Stimulated activated naive CD8-positive, alpha-beta T cell treated with anti-CD3 and anti-CD28 coated beads, Interleukin-15, Interleukin-2, amounts not matched to agents 100 U/mL and 50 U/mL, for 24 hours (primary cell): ENCODE results near the gene RAX2.

ENCODE experiments used
- ATAC-seq: fragments of 150-1000 bp; cut with Tn5 transposase; one replicate; pipeline ENCODE4 v1.10.0; 2021
- DNase-seq: peaks from one replicate; pipeline ENCODE4 v3.0.0; 2021

Gene RAX2

GRCh38 chr19:3725640-3726310 lies 46.3 kb downstream of the RAX2 start:
- DNase-seq (no peak), ATAC-seq (no peak)

- no peak for DNase-seq
- ATAC-seq, result no peak
Observed at GRCh38 chr19:3725121-3725520, 46.9 kb downstream of the RAX2 start.

- ATAC-seq (no peak), DNase-seq (no peak)
Observed at GRCh38 chr19:3723883-3724282, 48.1 kb downstream of the RAX2 start.

- no peak for ATAC-seq
- DNase-seq, result no peak
Observed at GRCh38 chr19:3723110-3723488, 48.9 kb downstream of the RAX2 start.

- DNase-seq (no peak), ATAC-seq (no peak)
Observed at GRCh38 chr19:3722443-3723109, 49.5 kb downstream of the RAX2 start.

- DNase-seq (no peak), ATAC-seq (no peak)
Observed at GRCh38 chr19:3721887-3722442, 50.1 kb downstream of the RAX2 start.

GRCh38 chr19:3721131-3721886 lies 50.7 kb downstream of the RAX2 start:
- DNase-seq, result peak; percentile 93

GRCh38 chr19:3720349-3720917 lies 51.6 kb downstream of the RAX2 start:
- no peak for DNase-seq
- no peak for ATAC-seq

More at GRCh38 chr19:3721131-3721886, 50.7 kb downstream of the RAX2 start:
- peak; percentile 73 for ATAC-seq

- no peak for ATAC-seq
- no peak for DNase-seq
Observed at GRCh38 chr19:3719868-3720267, 52.2 kb downstream of the RAX2 start.
